Fibroblast of pulmonary artery (primary cell): ENCODE data around the gene NPIPA8.
"Not testable (repeated sequence)": the region's sequence is repeated elsewhere in the genome, so short reads cannot be mapped to it uniquely, and the experiment has no call there.

Experiments used
- DNase-seq: peaks from one replicate; pipeline ENCODE4 v3.0.0-alpha.2; 2010; ENCODE audit warnings: low read depth
- H3K4me3 ChIP-seq: replicated peaks from 2 replicates; pipeline ENCODE4 v1.5.1; 2011; ENCODE audit warnings: low read depth, mild to moderate bottlenecking, control low read depth, low read length, moderate library complexity

The NPIPA8 gene

DNA sequence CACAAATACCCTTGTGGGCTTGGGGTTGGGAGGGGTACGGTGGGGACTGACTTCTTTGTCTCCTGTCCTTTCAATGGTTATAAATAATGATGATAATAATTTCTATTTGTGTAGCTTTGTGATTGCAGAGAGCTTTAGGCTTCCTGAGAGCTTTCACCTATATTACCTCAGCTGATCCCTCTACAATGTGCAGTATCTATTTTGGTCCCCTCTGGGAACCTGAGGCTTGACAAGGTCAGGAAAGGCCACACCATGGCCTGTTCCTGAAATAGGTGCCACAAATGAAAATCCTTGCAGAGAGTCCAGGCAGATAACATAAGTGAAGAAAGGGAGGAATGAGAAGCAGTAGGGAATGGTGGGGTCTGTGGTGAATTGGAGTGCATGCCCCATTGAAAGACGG lies 45.6 kb downstream of the NPIPA8 start:
- not testable (repeated sequence) for H3K4me3 ChIP-seq, DNase-seq

DNA sequence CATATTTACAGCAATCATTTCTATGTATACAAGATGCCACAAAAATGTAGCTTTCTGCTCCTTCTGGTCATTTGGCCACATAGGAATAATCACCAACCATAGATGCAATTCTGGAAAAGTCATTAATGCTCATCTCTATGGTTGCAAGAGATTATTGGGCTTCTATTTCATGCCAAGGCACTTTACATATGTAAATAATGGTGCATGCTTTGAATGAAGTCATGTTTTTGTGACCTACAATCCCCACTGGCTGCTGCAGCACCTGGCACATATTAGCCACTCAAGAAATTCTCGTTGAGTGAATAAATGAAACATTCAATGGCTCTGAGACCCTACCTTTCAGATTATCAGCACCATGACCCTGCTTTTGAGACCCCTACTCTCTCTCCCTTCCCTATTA lies 50.2 kb downstream of the NPIPA8 start:
- DNase-seq, H3K4me3 ChIP-seq: not testable (repeated sequence)

- DNase-seq, H3K4me3 ChIP-seq: not testable (repeated sequence)
These were observed 56.2 kb downstream of the NPIPA8 start for GRCh38 chr16:18280319-18280718.

GRCh38 chr16:18276756-18277155 lies 59.8 kb downstream of the NPIPA8 start:
- not testable (repeated sequence) for H3K4me3 ChIP-seq

DNA sequence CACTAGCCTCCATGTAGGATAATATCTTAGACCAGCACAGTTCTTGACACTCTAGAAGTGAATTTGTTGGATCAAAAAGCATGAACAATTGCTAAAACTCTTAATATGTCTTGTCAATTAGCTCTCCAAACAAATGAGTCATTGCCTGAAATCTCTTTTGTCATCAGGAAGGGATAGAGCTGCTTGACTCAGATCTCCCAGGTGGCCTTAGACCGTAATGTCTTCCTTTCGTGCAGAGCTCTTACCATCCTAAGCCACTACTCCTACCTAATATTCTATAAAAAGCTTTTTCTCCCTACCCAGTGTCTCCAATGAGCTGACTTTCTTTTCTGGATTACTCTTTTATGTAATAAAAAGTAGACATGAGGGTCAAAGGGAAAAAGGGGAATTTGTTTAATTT lies 66.4 kb downstream of the NPIPA8 start:
- DNase-seq = not testable (repeated sequence)

More at GRCh38 chr16:18276756-18277155, 59.8 kb downstream of the NPIPA8 start:
- not testable (repeated sequence) for DNase-seq

More for the DNA sequence above, 66.4 kb downstream of the NPIPA8 start:
- H3K4me3 ChIP-seq = not testable (repeated sequence)
